Temporal lobe (tissue), 1 donor: Measurements from ENCODE around the gene FOXD2. TPM values are rescaled to one million over a fixed set of nuclear protein-coding genes. Genes with fewer than 3 reads are reported as not detected.

ENCODE experiments used
- total RNA-seq: library from RNA; depleted of rRNA; stranded (reverse); fragments of >200 nt; gene quantifications from one replicate; pipeline ENCODE4 v1.2.3, GENCODE V29; 2014

Gene FOXD2
- total RNA-seq, 1 donor from 2014 or later = 0.25 TPM

Other genes with a start within 250 kb of the FOXD2 start
- gene PDZK1IP1, start 248.0 kb upstream of the FOXD2 start, total RNA-seq = not detected
- gene TAL1, start 205.8 kb upstream of the FOXD2 start, total RNA-seq = 2.7 TPM
- gene STIL, start 123.9 kb upstream of the FOXD2 start, total RNA-seq = 4.7 TPM
- gene CMPK1, start 104.3 kb upstream of the FOXD2 start, total RNA-seq = 89.0 TPM
- not detected for gene FOXE3, start 21.8 kb upstream of the FOXD2 start, total RNA-seq